ENCODE results near the gene KCNH5. TPM values are rescaled to one million over a fixed set of nuclear protein-coding genes. Genes with fewer than 3 reads are reported as not detected.

KCNH5 gene
- total RNA-seq, 4 donors from 2014 or later: not detected

DNA sequence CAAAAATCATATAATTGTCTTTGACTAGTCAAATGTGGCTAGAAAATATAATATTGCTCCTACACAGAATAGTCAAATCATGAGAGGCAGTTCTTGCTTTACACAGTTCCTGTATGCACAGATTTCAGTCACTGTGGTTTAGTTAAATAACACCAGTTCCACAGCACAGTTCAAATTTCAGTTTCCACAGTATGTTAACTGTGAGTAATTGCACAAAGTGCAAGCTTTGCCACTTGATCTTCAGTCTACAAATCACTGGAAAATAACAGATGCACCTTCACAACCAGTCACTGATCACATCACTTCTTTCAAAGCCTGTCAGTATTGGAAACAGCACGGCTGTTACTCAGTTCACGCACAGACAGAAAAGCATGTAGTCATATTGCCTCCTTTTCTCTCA, 38.7 kb downstream of the KCNH5 start:
- no peaks in the 10 kb centered on the region for H3K9me3 ChIP-seq
- H3K36me3 ChIP-seq: no peaks in the 10 kb centered on the region
- DNase-seq: no peak
- H3K4me3 ChIP-seq: no peak overlapping the region
- no peaks in the 10 kb centered on the region for H3K27me3 ChIP-seq
- no peak overlapping the region for H3K27ac ChIP-seq
- no peak for TF ChIP-seq POLR2A (IDR thresholded peaks at IDR 0.05)
- TF ChIP-seq CTCF (IDR thresholded peaks at IDR 0.05): no peak
- no peaks in the 10 kb centered on the region for H3K4me1 ChIP-seq

DNA sequence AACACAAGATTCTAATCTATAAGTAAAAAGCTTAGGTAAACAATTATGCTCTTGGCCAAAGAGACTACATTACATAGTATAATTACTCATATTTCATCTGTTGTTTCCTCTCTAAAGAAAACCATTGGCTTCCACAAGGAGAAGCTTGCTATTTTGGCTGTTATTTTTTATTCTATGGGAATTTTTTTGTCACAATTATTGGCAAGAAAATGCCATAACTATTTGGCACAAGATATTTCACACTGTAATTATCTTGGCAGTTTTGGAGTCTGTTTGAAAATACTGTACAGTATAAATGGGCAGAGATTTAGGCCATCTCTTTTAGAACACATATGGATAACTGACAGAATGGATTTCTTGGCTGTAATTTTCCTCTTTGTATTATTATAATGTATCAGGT, 51.2 kb downstream of the KCNH5 start:
- TF ChIP-seq CTCF (IDR thresholded peaks at IDR 0.05) (no peak), POLR2A (IDR thresholded peaks at IDR 0.05) (no peak)
- DNase-seq: no peak
- H3K27me3 ChIP-seq: no peaks in the 10 kb centered on the region
- H3K27ac ChIP-seq: no peak overlapping the region
- H3K36me3 ChIP-seq: no peaks in the 10 kb centered on the region
- no peaks in the 10 kb centered on the region for H3K4me1 ChIP-seq
- H3K4me3 ChIP-seq: no peak overlapping the region
- H3K9me3 ChIP-seq: no peaks in the 10 kb centered on the region

DNA sequence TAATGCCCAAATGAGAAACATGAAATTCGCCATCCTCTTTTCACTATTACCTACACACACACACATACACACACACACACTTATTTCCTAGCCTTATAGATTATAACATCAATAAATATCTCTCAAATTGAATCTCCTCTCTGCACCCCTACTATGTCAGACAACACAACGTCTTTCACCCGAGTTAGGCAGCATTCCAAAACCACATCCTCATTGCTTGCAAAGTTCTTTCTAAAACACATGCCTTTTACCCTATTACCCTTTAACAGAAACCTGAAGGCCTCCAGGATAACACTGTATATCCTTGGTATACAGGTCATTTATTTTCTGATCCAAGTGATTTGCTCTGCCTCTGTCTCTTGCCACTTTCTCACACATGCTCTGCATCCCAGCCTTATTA, 56.3 kb downstream of the KCNH5 start:
- Histone ChIP-seq H3K4me3 (no peak overlapping the region), H3K36me3 (no peaks in the 10 kb centered on the region), H3K27me3 (no peaks in the 10 kb centered on the region), H3K9me3 (no peaks in the 10 kb centered on the region), H3K4me1 (no peaks in the 10 kb centered on the region), H3K27ac (no peak overlapping the region)
- TF ChIP-seq POLR2A (IDR thresholded peaks at IDR 0.05) (no peak), CTCF (IDR thresholded peaks at IDR 0.05) (no peak)
- no peak for DNase-seq

DNA sequence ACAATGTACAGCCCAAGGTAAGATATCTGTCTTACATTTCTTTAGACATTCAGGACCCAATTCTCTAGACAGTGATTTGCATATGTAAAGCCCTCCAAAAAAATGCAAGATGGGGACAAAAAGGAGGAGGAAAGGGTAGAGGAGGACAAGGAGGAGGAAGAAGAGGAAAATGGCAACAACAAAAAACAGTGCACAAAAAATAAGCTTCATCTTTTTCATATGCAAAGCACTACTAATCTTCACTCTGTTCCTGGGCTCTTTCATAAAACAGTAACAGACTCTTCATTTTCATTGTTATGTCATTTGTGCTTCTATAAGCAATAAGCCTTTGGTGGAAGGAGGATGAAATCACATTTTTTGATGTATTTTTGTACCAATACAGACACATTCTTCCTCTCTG, 61.4 kb downstream of the KCNH5 start:
- Histone ChIP-seq H3K27ac (no peak overlapping the region), H3K27me3 (no peaks in the 10 kb centered on the region), H3K4me1 (no peaks in the 10 kb centered on the region), H3K9me3 (no peaks in the 10 kb centered on the region), H3K36me3 (no peaks in the 10 kb centered on the region), H3K4me3 (no peak overlapping the region)
- no peak for DNase-seq
- no peak for TF ChIP-seq CTCF (IDR thresholded peaks at IDR 0.05)
- no peak for TF ChIP-seq POLR2A (IDR thresholded peaks at IDR 0.05)

DNA sequence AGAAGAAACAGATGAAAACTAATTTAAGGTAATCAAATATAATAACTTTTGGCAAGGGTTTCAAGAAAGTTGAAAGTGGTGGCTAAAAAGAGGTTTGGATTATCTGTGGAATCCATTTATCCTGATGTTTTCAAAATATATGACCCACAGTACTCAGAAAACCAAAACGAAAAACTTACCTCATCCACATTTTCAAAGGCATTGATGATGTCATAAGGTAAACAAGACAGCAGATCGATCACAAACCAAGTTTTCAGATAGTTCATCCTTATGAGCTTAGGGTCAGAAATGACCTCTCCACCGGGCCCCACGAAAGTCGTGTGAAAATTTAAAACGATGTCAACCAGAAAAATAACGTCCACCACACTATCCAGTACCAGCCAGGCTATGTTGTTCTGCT, 64.6 kb downstream of the KCNH5 start:
- DNase-seq: no peak
- H3K36me3 ChIP-seq: no peaks in the 10 kb centered on the region
- no peaks in the 10 kb centered on the region for H3K9me3 ChIP-seq
- H3K27ac ChIP-seq: no peak overlapping the region
- no peaks in the 10 kb centered on the region for H3K4me1 ChIP-seq
- no peaks in the 10 kb centered on the region for H3K27me3 ChIP-seq
- no peak overlapping the region for H3K4me3 ChIP-seq
- TF ChIP-seq CTCF (IDR thresholded peaks at IDR 0.05) (no peak), POLR2A (IDR thresholded peaks at IDR 0.05) (no peak)

- H3K4me1 ChIP-seq: no peaks in the 10 kb centered on the region
- H3K4me3 ChIP-seq: no peak overlapping the region
- H3K27me3 ChIP-seq: no peaks in the 10 kb centered on the region
- no peaks in the 10 kb centered on the region for H3K36me3 ChIP-seq
- no peak overlapping the region for H3K27ac ChIP-seq
- no peak for TF ChIP-seq POLR2A (IDR thresholded peaks at IDR 0.05)
- TF ChIP-seq CTCF (IDR thresholded peaks at IDR 0.05): no peak
- H3K9me3 ChIP-seq: no peaks in the 10 kb centered on the region
- DNase-seq: no peak
Observed at GRCh38 chr14:62957562-62957961, 87.7 kb downstream of the KCNH5 start.
